Colonic mucosa (tissue), 4 donors: ENCODE data around the gene TET3. TPM values are rescaled to one million over a fixed set of nuclear protein-coding genes. Genes with fewer than 3 reads are reported as not detected.

Experiments
- DNase-seq: peaks from one replicate; pipeline ENCODE4 v3.0.0-alpha.2; 2020
- H3K27ac ChIP-seq: fragments of 200-600 bp; one replicate; pipeline ENCODE4 v1.8.0; 2021
- H3K27me3 ChIP-seq: fragments of 200-600 bp; one replicate; pipeline ENCODE4 v1.8.0; 2021
- H3K36me3 ChIP-seq: fragments of 200-600 bp; one replicate; pipeline ENCODE4 v1.8.0; 2021
- H3K4me1 ChIP-seq: fragments of 200-600 bp; one replicate; pipeline ENCODE4 v1.8.0; 2021; ENCODE audit warnings: mild to moderate bottlenecking
- H3K4me3 ChIP-seq: fragments of 200-600 bp; one replicate; pipeline ENCODE4 v1.8.0; 2021
- H3K9ac ChIP-seq, 2 donors: one replicate each; pipeline ENCODE4 v1.7.0; 2013; ENCODE audit warnings: control low read depth in 2 of 2, low read depth in 2 of 2, low read length in 2 of 2
- H3K9me3 ChIP-seq: fragments of 200-600 bp; one replicate; pipeline ENCODE4 v1.8.0; 2021
- intact Hi-C: fragments of 100-400 bp; cut with DNase I; formaldehyde crosslinking; loops from one replicate; pipeline ENCODE4 v1.14.1; 2022
- total RNA-seq, 2 donors: library from RNA; stranded (reverse); fragmentation: NEBNext Ultra II Directional in 1 of 2; extraction: Animal tissue kit (Norgen Biotek cat#: 25700) in 1 of 2; gene quantifications; one replicate each; pipeline ENCODE4 v1.2.1, GENCODE V29; 2021
- TF ChIP-seq, protein P1 (sequence below): fragments of 200-600 bp; IDR thresholded peaks from one replicate; pipeline ENCODE4 v1.8.0; 2022; ENCODE audit warnings: antibody characterized with exemption, mild to moderate bottlenecking
- donor health status: healthy.
- donor health status: DM: no; HTN: no; CAD: no.
- donor health status: DM: no; HTN: no; CAD: no.

Gene TET3
- total RNA-seq, 2 donors from 2014 or later: 17.8 to 22.9 TPM

DNA sequence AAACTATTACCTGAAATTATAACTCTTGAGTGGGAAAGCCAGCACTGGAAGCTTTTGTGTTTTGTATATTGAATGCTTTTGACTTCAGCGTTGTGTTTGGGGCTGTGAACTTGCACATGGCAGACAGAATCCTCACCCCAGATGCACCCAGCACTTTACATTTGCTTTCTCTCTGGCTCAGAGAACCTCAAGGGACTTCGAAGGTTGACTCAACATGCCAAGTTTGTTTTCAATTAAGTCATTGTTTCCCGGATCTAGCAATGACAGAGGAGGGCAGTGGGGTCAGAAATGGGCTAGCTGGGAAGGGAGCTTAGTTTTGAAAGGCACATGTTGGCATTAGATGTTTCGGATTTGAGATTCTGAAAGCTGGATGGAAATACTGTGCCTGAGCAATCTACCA lies 22.4 kb downstream of the TET3 start:
- no peaks in the 10 kb centered on the region for H3K27me3 ChIP-seq
- intact Hi-C loops: no loop called here
- TF ChIP-seq, protein P1, sequence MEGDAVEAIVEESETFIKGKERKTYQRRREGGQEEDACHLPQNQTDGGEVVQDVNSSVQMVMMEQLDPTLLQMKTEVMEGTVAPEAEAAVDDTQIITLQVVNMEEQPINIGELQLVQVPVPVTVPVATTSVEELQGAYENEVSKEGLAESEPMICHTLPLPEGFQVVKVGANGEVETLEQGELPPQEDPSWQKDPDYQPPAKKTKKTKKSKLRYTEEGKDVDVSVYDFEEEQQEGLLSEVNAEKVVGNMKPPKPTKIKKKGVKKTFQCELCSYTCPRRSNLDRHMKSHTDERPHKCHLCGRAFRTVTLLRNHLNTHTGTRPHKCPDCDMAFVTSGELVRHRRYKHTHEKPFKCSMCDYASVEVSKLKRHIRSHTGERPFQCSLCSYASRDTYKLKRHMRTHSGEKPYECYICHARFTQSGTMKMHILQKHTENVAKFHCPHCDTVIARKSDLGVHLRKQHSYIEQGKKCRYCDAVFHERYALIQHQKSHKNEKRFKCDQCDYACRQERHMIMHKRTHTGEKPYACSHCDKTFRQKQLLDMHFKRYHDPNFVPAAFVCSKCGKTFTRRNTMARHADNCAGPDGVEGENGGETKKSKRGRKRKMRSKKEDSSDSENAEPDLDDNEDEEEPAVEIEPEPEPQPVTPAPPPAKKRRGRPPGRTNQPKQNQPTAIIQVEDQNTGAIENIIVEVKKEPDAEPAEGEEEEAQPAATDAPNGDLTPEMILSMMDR: no peak
- no peaks in the 10 kb centered on the region for H3K36me3 ChIP-seq
- H3K9ac ChIP-seq: no peak overlapping the region
- no peak for DNase-seq
- no peak overlapping the region for H3K27ac ChIP-seq
- no peaks in the 10 kb centered on the region for H3K4me1 ChIP-seq
- H3K9me3 ChIP-seq: no peaks in the 10 kb centered on the region
- H3K4me3 ChIP-seq: no peak overlapping the region

DNA sequence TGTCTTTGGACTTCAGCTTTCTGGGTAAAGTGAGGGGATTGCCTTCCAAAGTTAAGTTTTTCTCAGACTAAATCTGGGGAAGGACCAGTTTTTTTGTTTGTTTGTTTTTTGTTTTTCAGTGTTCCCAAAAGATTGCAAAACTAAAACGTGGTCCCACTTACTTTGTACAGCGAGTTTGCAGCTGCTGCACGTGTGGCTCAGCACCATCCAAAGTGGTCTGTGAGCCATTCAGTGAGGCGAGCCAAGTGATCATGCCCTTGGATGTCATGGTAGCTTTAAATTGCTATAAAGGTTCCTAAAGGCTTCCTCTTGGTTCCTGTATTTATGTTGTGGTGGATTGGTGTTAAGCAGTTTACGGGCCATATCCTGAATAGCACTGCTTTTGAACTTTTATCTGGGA lies 23.0 kb downstream of the TET3 start:
- H3K36me3 ChIP-seq: no peaks in the 10 kb centered on the region
- H3K27me3 ChIP-seq: no peaks in the 10 kb centered on the region
- no peak overlapping the region for H3K27ac ChIP-seq
- H3K4me3 ChIP-seq: no peak overlapping the region
- TF ChIP-seq, protein P1: no peak
- no peaks in the 10 kb centered on the region for H3K9me3 ChIP-seq
- H3K4me1 ChIP-seq: no peaks in the 10 kb centered on the region
- H3K9ac ChIP-seq: no peak overlapping the region
- no peak for DNase-seq
- intact Hi-C loops: no loop called here

DNA sequence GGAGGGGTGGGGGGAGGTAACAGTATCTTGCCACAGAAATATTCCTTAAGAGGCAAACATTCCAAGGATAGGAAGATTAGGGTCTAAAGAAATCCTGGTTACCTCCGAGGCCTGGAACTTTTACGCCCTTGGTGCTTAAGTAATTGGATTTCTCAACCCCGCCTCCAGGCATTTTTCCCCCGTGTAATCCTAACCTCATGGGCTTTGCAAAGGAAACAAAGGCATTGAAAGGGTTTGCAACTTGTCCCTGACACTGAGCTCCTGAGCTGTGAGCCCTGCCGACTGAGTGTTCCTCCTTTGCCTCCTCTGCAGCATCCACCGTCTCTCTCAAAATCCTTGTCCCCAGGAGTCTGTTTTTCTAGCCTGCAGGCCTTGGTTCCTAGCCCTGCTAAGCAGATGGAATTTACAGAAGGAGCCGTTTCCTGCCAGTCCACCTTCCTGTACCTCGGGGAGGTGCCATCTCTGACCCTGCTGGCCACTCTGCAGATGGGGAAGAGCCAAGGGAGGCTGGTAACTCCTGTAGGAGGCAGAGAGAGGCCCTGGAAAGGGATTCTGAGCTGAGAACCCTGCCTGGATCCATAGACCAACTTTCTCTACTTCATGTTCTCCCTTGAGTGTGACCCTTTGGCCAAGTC lies 24.2 kb downstream of the TET3 start:
- H3K9me3 ChIP-seq: no peaks in the 10 kb centered on the region
- H3K36me3 ChIP-seq: no peaks in the 10 kb centered on the region
- no peak overlapping the region for H3K4me3 ChIP-seq
- H3K27ac ChIP-seq: no peak overlapping the region
- TF ChIP-seq, protein P1: no peak
- no peak for DNase-seq
- H3K4me1 ChIP-seq: no peaks in the 10 kb centered on the region
- no peaks in the 10 kb centered on the region for H3K27me3 ChIP-seq
- H3K9ac ChIP-seq: no peak overlapping the region
- intact Hi-C loops: no loop called here

DNA sequence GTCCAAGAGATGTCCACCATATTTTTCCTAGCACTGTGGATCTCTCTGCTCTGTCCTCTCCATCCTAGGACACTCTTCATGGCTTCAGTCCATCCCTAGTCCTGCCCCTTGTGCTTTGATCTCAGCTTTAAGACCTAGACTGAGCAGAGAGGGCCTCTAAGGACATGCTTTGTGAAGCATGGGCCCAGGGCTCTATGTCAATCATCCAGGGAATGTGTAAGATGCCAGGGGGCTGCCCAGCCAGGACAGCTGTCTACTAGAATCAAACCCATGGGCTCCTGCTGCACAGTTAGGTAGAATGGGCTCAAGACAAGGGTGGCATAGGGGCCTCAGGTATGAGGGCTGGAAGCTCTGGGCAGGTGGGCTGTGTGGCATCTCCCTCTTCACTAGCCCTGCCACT lies 24.9 kb downstream of the TET3 start:
- intact Hi-C loops: no loop called here
- Histone ChIP-seq H3K36me3 (no peaks in the 10 kb centered on the region), H3K9me3 (no peaks in the 10 kb centered on the region), H3K4me3 (no peak overlapping the region), H3K27me3 (no peaks in the 10 kb centered on the region), H3K27ac (no peak overlapping the region), H3K9ac (no peak overlapping the region), H3K4me1 (no peaks in the 10 kb centered on the region)
- no peak for DNase-seq
- TF ChIP-seq, protein P1: no peak

DNA sequence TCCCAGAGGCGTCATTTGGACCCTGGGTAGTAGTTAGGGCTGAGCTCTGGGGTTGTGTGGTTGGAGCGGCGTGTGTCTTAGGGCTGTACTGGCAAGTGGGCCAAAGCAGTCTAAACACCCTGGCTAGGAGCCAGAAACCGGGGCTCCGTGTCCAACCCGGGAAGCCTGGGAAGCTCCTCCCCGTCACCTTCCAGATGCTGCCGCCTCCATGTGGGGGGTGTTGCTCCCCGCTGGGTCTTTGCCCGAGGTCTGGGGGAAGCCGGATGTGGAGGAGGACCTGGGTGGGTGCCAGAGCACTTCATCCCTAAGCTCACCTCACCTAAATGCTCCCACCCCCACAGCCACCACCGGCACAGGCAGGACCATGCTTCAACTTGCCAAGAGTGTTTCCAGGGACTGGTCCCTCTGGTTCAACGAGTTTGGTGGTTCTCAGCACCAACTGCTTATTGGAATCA lies 25.4 kb downstream of the TET3 start:
- intact Hi-C loops: no loop called here
- no peaks in the 10 kb centered on the region for H3K36me3 ChIP-seq
- H3K27ac ChIP-seq: no peak overlapping the region
- DNase-seq: no peak
- H3K27me3 ChIP-seq: no peaks in the 10 kb centered on the region
- no peak overlapping the region for H3K4me3 ChIP-seq
- no peaks in the 10 kb centered on the region for H3K4me1 ChIP-seq
- H3K9me3 ChIP-seq: no peaks in the 10 kb centered on the region
- no peak overlapping the region for H3K9ac ChIP-seq
- TF ChIP-seq, protein P1: no peak
